DLD1 (cell line): ENCODE measurements around the gene FN1.

Source experiments
- in situ Hi-C: cut with HindIII; loops from 2 replicates; pipeline ENCODE4 v1.10.0; 2017; ENCODE audit warnings: low sequenced_read_pairs

The FN1 gene

GRCh38 chr2:215388002-215388728 lies 47.7 kb downstream of the FN1 start:
- in situ Hi-C loops = no loop called here

DNA sequence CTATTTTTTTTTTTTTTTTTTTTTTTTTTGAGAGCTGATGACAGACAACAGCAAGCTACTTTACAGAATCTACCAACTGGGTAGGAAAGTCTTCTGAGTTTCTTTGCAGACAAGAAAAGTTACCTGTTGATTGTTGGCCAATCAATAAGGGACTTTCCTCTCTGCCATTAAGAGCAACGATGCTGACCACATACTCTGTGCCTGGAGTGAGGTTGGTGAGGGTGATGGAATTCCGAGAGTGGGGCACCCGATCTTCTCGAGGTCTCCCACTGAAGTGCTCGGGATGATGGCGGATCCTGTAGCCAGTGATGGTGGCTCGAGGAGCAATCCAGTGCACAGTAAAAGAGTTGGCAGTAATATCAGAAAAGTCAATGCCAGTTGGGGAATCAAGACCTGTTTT lies 49.3 kb downstream of the FN1 start:
- in situ Hi-C loops = no loop called here

- in situ Hi-C loops = no loop called here
Observed at GRCh38 chr2:215384710-215385109, 51.2 kb downstream of the FN1 start.

GRCh38 chr2:215383652-215384279 lies 52.1 kb downstream of the FN1 start:
- in situ Hi-C loops = no loop called here

GRCh38 chr2:215382480-215382879 lies 53.4 kb downstream of the FN1 start:
- in situ Hi-C loops = no loop called here

DNA sequence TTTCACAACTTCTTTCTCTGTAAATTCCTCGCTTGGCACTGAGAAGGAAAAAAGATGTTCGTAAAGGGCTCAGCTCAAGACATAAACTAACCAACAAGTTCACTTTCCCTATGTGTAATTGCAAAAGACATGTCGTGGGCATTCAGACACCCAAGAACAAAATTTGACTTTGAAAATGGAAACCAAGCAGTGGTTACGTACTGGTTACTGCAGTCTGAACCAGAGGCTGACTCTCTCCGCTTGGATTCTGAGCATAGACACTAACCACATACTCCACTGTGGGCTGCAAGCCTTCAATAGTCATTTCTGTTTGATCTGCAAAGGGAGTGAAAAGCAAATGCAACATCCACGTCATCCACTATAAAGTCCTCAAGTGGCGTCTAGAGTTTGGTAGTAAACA lies 53.9 kb downstream of the FN1 start:
- in situ Hi-C loops = no loop called here

DNA sequence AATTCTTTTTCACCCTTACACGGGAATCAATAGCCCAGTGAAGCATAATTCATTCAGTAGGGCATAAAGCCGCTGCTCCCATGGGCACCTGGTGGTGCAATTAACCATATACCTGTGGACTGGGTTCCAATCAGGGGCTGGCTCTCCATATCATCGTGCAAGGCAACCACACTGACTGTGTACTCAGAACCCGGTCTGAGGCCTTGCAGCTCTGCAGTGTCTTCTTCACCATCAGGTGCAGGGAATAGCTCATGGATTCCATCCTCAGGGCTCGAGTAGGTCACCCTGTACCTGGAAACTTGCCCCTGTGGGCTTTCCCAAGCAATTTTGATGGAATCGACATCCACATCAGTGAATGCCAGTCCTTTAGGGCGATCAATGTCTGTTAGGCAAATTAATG lies 55.2 kb downstream of the FN1 start:
- in situ Hi-C loops = no loop called here

DNA sequence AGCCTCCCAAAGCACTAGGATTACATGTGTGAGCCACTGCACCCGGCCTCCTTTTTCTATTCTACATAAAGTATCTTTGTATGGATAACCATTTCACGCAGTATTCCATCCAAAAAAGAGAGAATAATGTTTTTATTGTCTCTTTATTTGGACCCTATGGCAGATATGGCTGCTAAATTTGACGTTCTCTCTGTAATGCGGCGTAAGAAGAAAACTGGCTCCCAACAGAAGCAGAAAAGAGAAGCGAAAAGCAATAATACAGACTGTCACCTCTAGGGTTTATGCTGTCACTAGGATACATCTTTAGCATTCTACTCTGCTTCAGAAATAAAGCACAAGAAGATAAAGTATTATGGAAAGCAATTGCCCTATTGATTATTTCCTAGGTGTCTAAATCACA lies 55.9 kb downstream of the FN1 start:
- in situ Hi-C loops = no loop called here

GRCh38 chr2:215379039-215379438 lies 56.8 kb downstream of the FN1 start:
- in situ Hi-C loops = no loop called here

DNA sequence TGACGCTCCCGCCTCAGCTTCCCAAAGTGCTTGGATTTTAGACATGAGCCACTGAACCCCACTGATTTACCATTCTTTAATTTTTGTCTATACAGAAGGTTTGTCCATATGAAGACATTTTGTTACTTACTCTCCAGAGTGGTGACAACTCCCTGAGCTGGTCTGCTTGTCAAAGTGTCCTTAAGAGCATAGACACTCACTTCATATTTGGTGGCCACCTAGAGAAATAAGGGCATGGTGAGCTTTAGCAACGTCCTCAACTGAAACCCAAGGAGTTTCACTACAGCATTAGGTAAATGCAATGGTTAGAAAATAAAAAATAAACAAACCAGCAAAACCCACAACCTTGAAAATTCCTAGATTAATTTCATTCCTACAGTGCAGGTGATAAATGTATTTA lies 57.8 kb downstream of the FN1 start:
- in situ Hi-C loops = no loop called here

GRCh38 chr2:215377283-215377682 lies 58.6 kb downstream of the FN1 start:
- in situ Hi-C loops = no loop called here

- in situ Hi-C loops = no loop called here
Observed at GRCh38 chr2:215376103-215376780, 59.6 kb downstream of the FN1 start.

GRCh38 chr2:215375467-215375830 lies 60.4 kb downstream of the FN1 start:
- in situ Hi-C loops = no loop called here

DNA sequence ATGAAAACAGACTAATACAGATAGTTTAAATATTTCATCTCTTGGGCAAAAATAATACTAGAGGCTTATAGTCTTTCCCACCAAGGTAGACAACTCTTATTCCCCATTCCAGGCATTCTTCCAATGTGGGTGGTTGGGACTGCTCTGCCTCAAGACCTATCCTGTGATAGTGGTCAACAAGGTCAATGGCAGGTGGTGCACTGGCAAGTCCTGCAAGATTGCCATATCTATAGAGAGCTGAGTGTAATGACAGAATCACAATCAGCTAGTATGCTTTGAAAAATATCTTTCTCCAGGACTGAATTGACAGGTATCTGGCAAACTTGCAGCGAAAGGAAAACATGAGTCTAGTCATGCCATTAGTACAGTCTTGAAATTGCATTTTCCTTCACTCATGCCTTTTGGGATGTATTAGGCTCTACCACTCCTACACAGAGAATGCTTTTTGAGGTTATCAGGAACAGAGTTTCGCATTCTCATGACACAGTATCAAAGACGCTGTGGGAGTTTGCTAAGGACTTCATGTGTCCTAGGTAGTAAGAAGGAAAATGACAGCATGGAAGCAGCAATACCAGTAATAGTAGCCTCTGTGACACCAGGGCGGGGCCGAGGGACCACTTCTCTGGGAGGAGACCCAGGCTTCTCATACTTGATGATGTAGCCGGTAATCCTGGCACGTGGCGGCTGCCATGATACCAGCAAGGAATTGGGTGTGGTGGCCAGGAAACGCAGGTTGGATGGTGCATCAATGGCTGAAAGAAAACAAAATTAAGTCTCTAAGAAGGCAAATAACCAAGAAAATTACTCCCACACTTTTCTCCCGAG lies 61.0 kb downstream of the FN1 start:
- in situ Hi-C loops = no loop called here

GRCh38 chr2:215374002-215374401 lies 61.9 kb downstream of the FN1 start:
- in situ Hi-C loops = no loop called here

DNA sequence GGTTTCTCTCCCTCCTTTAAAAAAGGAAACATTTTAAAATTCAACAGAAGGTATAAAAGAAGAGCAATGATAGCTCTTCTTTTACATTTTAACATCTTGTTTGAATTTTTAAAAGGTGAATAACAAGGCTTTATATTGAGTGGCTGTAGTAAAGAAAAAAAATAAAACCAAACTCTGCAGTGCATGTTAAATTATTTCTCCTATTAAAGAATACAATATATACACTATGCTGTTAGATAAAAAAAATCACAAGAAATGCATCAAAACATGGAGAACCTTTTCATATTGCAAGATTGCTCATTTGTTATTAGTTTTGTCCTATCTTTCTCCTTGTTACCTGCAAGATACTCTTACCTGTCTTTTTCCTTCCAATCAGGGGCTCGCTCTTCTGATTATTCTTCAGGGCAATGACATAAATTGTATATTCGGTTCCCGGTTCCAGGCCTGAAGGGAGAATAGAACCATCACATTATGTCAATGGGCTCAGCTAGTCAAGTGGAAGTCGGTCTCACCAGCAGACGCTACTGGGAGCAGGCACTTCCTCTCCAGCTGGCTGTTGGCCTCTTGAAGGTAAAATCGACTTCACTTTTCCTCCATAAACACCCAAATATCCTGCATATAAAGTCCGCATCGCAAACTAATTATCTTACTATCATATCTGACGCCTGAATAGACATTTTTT lies 62.8 kb downstream of the FN1 start:
- in situ Hi-C loops = no loop called here

DNA sequence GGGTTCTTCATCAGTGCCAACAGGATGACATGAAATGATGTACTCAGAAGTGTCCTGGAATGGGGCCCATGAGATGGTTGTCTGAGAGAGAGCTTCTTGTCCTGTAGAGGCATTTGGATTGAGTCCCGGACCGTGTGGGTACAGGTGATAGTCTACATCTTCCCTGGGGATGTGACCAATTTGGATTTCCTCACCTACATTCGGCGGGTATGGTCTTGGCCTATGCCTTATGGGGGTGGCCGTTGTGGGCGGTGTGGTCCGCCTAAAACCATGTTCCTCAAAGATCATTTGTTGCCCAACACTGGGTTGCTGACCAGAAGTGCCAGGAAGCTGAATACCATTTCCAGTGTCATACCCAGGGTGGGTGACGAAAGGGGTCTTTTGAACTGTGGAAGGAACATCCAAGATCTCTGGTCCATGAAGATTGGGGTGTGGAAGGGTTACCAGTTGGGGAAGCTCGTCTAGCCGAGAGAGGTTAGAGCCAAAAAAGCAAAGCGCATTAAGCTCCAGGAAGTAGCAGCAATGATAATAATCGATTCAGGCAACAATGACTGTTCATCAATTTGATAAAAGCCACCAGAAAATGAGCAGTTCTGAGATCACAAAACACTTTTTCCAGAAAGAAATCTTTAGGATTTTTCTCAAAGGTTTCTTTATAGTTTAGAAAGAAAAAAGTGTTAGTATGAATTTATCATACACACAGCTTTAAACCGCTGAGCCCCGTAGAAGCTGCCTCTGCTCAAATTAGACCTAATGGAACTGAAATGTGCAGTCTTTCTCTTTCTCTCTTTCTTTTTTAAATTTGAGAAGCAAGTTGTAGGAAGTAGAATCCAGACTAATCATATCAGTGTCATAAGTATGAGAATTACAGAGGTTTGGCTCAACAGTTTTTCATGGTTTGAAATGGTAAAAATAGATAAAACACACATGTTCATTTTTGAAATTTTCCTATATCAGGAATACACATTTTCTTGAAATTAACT lies 63.7 kb downstream of the FN1 start:
- in situ Hi-C loops = no loop called here

- in situ Hi-C loops = no loop called here
Observed at GRCh38 chr2:215370112-215370965, 65.5 kb downstream of the FN1 start.
